Activated naive CD4-positive, alpha-beta T cell treated with anti-CD3 and anti-CD28 coated beads, Interleukin-2, amount 10 ng/mL, durations not matched to agents 7 days and 5 days (primary cell): ENCODE results near the gene MICAL3.

Source experiments
- CTCF ChIA-PET: fragments of 350-600 bp; sonication (Branson Sonifier 250); formaldehyde crosslinking; loops from one replicate; lab custom pipeline; 2021; ENCODE audit warnings: antibody characterized with exemption; lab: Charles Lee
- DNase-seq: peaks from one replicate; pipeline ENCODE4 v3.0.0-alpha.2; 2020
- H3K27ac Mint-ChIP-seq: one replicate; pipeline ENCODE4 v1.8.0; 2021; ENCODE audit warnings: mild to moderate bottlenecking, moderate library complexity, mixed read lengths
- H3K27me3 Mint-ChIP-seq: one replicate; pipeline ENCODE4 v1.8.0; 2021; ENCODE audit warnings: mild to moderate bottlenecking, mixed read lengths
- H3K36me3 Mint-ChIP-seq: one replicate; pipeline ENCODE4 v1.8.0; 2021; ENCODE audit warnings: mixed read lengths
- H3K4me1 Mint-ChIP-seq: one replicate; pipeline ENCODE4 v1.8.0; 2021; ENCODE audit warnings: mixed read lengths
- H3K4me3 Mint-ChIP-seq: one replicate; pipeline ENCODE4 v1.8.0; 2021; ENCODE audit warnings: mild to moderate bottlenecking, moderate library complexity, mixed read lengths
- H3K9me3 Mint-ChIP-seq: one replicate; pipeline ENCODE4 v1.8.0; 2021; ENCODE audit warnings: mixed read lengths

Gene MICAL3

GRCh38 chr22:17875156-17875555 is 149.2 kb downstream of the MICAL3 start:
- Mint-ChIP-seq H3K4me1 (no peaks in the 10 kb centered on the region), H3K36me3 (peaks cover 2% of the 10 kb centered on the region), H3K4me3 (no peak overlapping the region), H3K9me3 (no peaks in the 10 kb centered on the region), H3K27ac (no peak overlapping the region), H3K27me3 (no peaks in the 10 kb centered on the region)
- CTCF ChIA-PET = interaction anchor here (0.6 to 0.7 kb wide), 3 partner anchors 85 to 686 kb away, joined by 3 read pairs; no protein-coding TSS in a partner anchor
- no peak for DNase-seq

DNA sequence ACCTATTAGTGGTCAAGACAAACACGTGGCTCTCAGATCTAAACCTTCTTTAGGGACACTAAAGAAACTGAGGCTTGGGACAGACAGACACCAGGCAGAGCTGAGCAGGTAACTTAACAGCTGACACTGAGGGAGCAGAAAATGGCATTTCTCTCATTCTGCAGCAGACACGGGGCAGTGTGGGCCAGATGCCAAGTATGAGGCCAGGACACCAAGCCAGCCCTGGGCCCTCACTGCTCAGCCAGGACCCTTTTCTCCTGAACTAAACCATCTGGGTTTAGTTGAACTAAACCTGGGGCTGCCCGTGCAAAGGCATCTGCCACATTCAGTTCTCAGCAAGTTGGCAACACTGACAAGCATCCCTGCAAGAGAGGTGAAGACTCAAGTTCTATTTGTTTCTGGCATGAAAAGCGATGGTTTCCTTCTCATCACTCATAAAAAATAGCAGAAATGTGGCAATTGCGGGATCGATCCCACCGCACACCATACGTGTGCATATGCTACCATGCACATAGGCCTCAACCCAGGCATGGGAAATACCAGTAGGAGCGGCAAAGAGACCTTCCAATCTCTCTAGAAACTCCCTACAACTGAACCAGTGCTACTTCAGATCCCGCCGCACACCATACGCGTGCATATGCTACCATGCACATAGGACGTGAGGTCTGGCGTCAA is 150.0 kb downstream of the MICAL3 start:
- no peak overlapping the region for H3K27ac Mint-ChIP-seq
- H3K36me3 Mint-ChIP-seq = peaks cover 2% of the 10 kb centered on the region
- CTCF ChIA-PET = no interaction called here
- no peaks in the 10 kb centered on the region for H3K4me1 Mint-ChIP-seq
- no peak for DNase-seq
- H3K9me3 Mint-ChIP-seq = no peaks in the 10 kb centered on the region
- H3K4me3 Mint-ChIP-seq = no peak overlapping the region
- no peaks in the 10 kb centered on the region for H3K27me3 Mint-ChIP-seq

DNA sequence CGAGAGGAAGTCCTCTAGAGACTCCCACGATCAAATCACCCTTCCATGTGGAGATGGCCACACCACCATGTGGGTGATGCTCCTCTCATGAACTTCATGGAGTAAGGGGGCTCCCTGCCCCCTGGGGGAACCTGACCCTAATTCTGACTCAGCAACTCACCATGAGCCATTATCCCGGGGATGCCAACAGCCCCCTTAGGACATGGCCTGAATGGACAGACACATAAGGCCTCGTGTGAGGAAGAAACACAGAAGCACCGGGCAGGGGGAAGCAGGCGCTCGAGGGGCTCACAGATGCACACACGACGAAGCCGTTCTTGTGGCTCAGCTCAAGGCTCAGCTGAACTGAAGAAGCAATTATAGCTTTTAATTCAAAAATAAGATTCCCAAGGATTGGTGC is 150.6 kb downstream of the MICAL3 start:
- no peak overlapping the region for H3K27ac Mint-ChIP-seq
- peaks cover 2% of the 10 kb centered on the region for H3K36me3 Mint-ChIP-seq
- no peaks in the 10 kb centered on the region for H3K4me1 Mint-ChIP-seq
- CTCF ChIA-PET = no interaction called here
- H3K27me3 Mint-ChIP-seq = no peaks in the 10 kb centered on the region
- no peaks in the 10 kb centered on the region for H3K9me3 Mint-ChIP-seq
- no peak for DNase-seq
- H3K4me3 Mint-ChIP-seq = no peak overlapping the region

- H3K27me3 Mint-ChIP-seq = no peaks in the 10 kb centered on the region
- H3K27ac Mint-ChIP-seq = no peak overlapping the region
- H3K36me3 Mint-ChIP-seq = peaks cover 2% of the 10 kb centered on the region
- H3K4me1 Mint-ChIP-seq = no peaks in the 10 kb centered on the region
- H3K4me3 Mint-ChIP-seq = no peak overlapping the region
- no peak for DNase-seq
- no peaks in the 10 kb centered on the region for H3K9me3 Mint-ChIP-seq
- CTCF ChIA-PET = no interaction called here
These were observed 151.2 kb downstream of the MICAL3 start for GRCh38 chr22:17873116-17873515.

DNA sequence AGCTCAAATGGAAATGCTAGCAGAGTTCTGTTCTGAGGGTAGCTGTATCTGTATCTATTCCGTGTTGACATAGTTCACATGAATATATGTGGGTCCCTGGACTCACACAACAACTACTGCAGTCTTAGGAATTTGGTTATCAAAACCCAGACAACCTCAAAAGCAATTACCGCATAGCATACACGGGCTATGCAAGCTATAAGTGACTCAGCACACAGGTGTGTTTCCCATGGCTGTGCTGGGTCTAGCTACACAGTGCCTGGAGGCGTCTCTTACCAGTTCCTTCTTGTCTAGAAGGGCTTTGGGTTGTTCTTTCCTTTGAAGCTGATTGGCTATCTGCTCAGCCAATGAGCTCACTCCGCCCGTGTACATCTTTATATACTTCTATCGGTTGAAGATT is 151.9 kb downstream of the MICAL3 start:
- Mint-ChIP-seq H3K9me3 (no peaks in the 10 kb centered on the region), H3K4me3 (no peak overlapping the region), H3K27ac (no peak overlapping the region), H3K27me3 (no peaks in the 10 kb centered on the region), H3K36me3 (peaks cover 2% of the 10 kb centered on the region), H3K4me1 (peaks cover 3% of the 10 kb centered on the region)
- CTCF ChIA-PET = no interaction called here
- DNase-seq = no peak

GRCh38 chr22:17871726-17872458 is 152.5 kb downstream of the MICAL3 start:
- no peaks in the 10 kb centered on the region for H3K27me3 Mint-ChIP-seq
- H3K36me3 Mint-ChIP-seq = peaks cover 2% of the 10 kb centered on the region
- no peak overlapping the region for H3K27ac Mint-ChIP-seq
- no peak overlapping the region for H3K4me3 Mint-ChIP-seq
- CTCF ChIA-PET = no interaction called here
- peaks cover 5% of the 10 kb centered on the region for H3K4me1 Mint-ChIP-seq
- H3K9me3 Mint-ChIP-seq = no peaks in the 10 kb centered on the region
- no peak for DNase-seq

- no peak overlapping the region for H3K4me3 Mint-ChIP-seq
- no peak overlapping the region for H3K27ac Mint-ChIP-seq
- H3K9me3 Mint-ChIP-seq = no peaks in the 10 kb centered on the region
- H3K4me1 Mint-ChIP-seq = peaks cover 5% of the 10 kb centered on the region
- CTCF ChIA-PET = no interaction called here
- peaks cover 2% of the 10 kb centered on the region for H3K36me3 Mint-ChIP-seq
- no peak for DNase-seq
- H3K27me3 Mint-ChIP-seq = no peaks in the 10 kb centered on the region
These were observed 154.0 kb downstream of the MICAL3 start for GRCh38 chr22:17870407-17870806.

DNA sequence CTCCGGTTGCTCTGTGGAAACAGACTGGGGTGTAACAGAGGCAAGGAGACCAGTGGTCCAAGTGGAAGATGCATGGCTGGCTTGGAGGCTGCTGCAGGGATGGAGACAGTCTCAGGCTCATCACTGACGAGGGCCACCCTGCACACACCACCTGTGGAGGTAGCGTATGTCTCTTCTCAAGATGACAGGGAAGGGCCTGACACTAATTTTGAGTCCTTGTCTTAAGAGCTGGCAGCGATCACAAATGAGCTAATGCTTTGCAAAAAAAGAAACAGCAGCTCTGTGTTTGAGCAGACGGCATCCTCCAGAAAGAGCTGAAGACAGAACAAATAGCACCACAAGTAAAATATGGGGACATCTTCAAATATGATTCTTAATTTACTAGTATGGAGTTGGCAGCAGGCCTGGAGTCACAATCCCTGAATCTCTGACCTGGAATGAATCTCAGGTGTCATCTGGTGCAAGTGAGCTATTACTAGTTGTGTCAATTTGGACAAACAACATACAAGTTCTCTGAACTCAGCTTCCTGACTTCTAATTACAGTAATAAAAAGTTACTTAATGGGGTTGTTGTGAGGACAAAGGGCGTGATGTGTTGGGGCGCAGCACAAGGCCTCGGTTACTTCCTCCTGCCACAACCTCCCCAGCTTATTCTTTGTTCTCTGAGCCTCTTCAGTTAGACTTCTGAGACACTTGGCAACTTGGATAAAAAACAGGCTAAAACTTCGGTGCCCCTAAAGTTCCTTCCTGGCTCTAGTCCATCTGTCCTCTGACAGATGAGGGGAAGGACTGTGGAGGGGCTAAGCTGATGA is 154.9 kb downstream of the MICAL3 start:
- H3K9me3 Mint-ChIP-seq = no peaks in the 10 kb centered on the region
- no peak for DNase-seq
- CTCF ChIA-PET = no interaction called here
- no peak overlapping the region for H3K27ac Mint-ChIP-seq
- H3K27me3 Mint-ChIP-seq = no peaks in the 10 kb centered on the region
- H3K36me3 Mint-ChIP-seq = peaks cover 2% of the 10 kb centered on the region
- H3K4me3 Mint-ChIP-seq = no peak overlapping the region
- peaks cover 5% of the 10 kb centered on the region for H3K4me1 Mint-ChIP-seq

- no peak for DNase-seq
- Mint-ChIP-seq H3K4me3 (no peak overlapping the region), H3K4me1 (peaks cover 5% of the 10 kb centered on the region), H3K36me3 (peaks cover 2% of the 10 kb centered on the region), H3K9me3 (no peaks in the 10 kb centered on the region), H3K27me3 (no peaks in the 10 kb centered on the region), H3K27ac (no peak overlapping the region)
- CTCF ChIA-PET = no interaction called here
These were observed 155.6 kb downstream of the MICAL3 start for GRCh38 chr22:17868771-17869170.

DNA sequence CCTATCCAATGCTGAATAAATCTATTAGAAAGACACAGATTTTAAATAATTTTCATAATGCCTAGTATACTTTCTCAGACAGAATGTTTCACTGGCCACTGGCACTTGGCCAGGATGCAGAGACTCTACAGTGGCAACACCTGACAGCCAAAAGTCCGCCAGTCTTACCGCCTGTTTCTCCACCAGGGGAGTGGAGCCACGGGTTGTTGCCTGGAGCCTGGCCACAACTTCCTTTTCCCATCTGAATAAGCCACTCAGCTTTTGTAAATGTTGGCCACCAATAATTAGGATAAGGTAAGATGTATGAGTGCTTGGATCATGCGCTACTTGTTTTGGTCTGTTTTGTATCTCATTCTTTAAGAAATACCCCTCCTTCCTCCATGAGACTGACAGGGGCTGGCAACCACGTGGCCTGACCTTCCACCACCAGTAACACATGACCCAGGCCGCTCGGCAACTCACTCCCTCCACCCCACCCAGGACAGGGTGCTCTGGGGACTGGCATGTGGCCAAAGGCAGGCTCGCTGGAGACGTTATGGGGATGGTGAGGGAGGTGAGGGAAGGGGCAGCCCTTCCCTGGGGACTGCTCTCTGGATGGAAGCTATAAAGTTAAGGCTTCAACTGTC is 157.1 kb downstream of the MICAL3 start:
- Mint-ChIP-seq H3K27me3 (no peaks in the 10 kb centered on the region), H3K36me3 (peaks cover 3% of the 10 kb centered on the region), H3K27ac (no peak overlapping the region), H3K9me3 (no peaks in the 10 kb centered on the region), H3K4me1 (peaks cover 16% of the 10 kb centered on the region), H3K4me3 (no peak overlapping the region)
- CTCF ChIA-PET = no interaction called here
- DNase-seq = no peak

DNA sequence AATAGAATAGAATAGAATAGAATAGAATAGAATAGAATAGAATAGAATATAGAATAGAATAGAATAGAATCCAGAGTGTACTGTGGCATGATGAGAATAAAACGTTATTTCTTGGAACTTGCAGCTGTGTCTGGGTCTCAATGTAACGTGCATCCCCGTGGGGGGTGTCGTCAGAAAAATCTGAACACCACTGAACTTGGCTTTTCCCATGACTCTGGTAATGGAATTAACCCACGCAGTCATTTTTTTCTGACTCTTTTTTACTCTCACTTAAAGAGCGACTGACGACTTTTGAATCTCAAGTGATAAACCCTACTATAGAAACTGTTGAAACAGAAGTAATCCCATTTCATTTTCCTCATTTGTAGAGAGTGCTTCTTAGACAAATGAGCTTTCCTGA is 157.7 kb downstream of the MICAL3 start:
- no peak overlapping the region for H3K4me3 Mint-ChIP-seq
- CTCF ChIA-PET = no interaction called here
- no peaks in the 10 kb centered on the region for H3K9me3 Mint-ChIP-seq
- H3K4me1 Mint-ChIP-seq = peaks cover 16% of the 10 kb centered on the region
- peaks cover 3% of the 10 kb centered on the region for H3K36me3 Mint-ChIP-seq
- no peak for DNase-seq
- no peaks in the 10 kb centered on the region for H3K27me3 Mint-ChIP-seq
- no peak overlapping the region for H3K27ac Mint-ChIP-seq

GRCh38 chr22:17866127-17866526 is 158.2 kb downstream of the MICAL3 start:
- CTCF ChIA-PET = no interaction called here
- no peak for DNase-seq
- no peak overlapping the region for H3K27ac Mint-ChIP-seq
- H3K4me3 Mint-ChIP-seq = no peak overlapping the region
- peaks cover 16% of the 10 kb centered on the region for H3K4me1 Mint-ChIP-seq
- no peaks in the 10 kb centered on the region for H3K27me3 Mint-ChIP-seq
- H3K9me3 Mint-ChIP-seq = no peaks in the 10 kb centered on the region
- H3K36me3 Mint-ChIP-seq = peaks cover 2% of the 10 kb centered on the region

DNA sequence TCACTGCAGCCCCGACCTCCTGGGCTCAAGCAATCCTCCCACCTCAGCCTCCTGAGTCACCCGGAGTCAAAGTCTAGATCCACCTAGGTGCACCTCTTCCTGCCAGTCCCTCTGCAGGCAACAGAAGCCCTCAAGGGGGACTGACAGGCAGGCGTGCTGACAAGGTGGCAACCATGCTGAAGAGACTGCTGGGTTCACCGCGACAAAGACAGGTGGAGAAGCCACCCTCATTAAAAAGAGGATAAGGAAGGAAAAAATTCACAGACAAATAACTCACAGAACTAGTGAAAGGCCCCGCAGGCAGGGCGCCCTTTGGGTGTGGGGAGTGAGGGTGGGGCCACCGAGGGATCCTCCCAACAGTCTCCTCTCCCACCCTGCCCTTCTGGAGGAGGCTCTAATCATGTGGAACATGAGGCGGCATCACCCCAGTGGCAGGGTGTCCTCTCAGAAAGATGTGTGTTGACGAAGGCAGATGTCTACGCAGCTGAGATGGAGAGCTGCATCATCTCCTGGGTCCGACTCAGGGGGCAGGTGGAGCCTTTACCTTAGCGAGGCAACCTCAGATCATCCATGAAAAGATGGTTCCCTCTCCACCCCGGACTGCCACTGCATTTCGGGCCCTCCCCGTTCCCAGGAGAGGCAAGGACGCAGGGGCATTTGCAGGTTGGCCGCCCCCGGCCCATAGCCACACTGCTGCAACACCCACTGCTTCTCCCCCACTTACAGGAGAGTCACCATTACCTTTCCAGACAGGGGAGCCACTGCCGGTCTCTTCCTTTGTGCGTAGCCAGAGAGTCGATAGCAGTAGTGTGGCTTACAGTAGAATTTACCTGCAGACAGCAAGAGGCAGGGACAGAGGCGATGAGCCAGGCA is 158.9 kb downstream of the MICAL3 start:
- Mint-ChIP-seq H3K36me3 (peaks cover 2% of the 10 kb centered on the region), H3K4me3 (no peak overlapping the region), H3K27ac (no peak overlapping the region), H3K27me3 (no peaks in the 10 kb centered on the region), H3K9me3 (no peaks in the 10 kb centered on the region), H3K4me1 (peaks cover 16% of the 10 kb centered on the region)
- CTCF ChIA-PET = no interaction called here
- no peak for DNase-seq
